HepG2 (cell line): ENCODE results near the gene CDH1. TPM values are rescaled to one million over a fixed set of nuclear protein-coding genes. Genes with fewer than 3 reads are reported as not detected.
A peak's percentile ranks its signal among the peaks of the same experiment; 100 is the strongest.

ENCODE experiments used
- CCAR2 ChIP-seq: fragments of 200-400 bp; formaldehyde crosslinking; optimal IDR thresholded peaks from 2 replicates; pipeline ENCODE3; 2018; ENCODE audit warnings: low read depth, mild to moderate bottlenecking, low read length, moderate library complexity
- EED ChIP-seq: sonication (generic); formaldehyde crosslinking; IDR thresholded peaks from 2 replicates; pipeline ENCODE4 v1.5.0; 2020; ENCODE audit warnings: mild to moderate bottlenecking, missing genetic modification reagents
- ERF ChIP-seq: IDR thresholded peaks from 2 replicates; pipeline ENCODE4 v1.6.1; 2018; ENCODE audit warnings: missing biosample characterization, missing genetic modification reagents
- FOXP1 ChIP-seq, 2 experiments: fragments of 450-650 bp in 1 of 2; IDR thresholded peaks; 2 replicates each; pipeline ENCODE4 v1.6.1; 2017 to 2018; ENCODE audit warnings: antibody characterized with exemption in 1 of 2
- HHEX ChIP-seq: IDR thresholded peaks from 2 replicates; pipeline ENCODE4 v1.6.1; 2016; ENCODE audit warnings: control low read depth
- MEF2D ChIP-seq: sonication (generic); formaldehyde crosslinking; IDR thresholded peaks from 2 replicates; pipeline ENCODE4 v1.5.1; 2020; ENCODE audit warnings: mild to moderate bottlenecking, missing genetic modification reagents
- MEIS2 ChIP-seq: sonication (generic); formaldehyde crosslinking; IDR thresholded peaks from 2 replicates; pipeline ENCODE4 v1.9.0; 2021; ENCODE audit warnings: mild to moderate bottlenecking, missing genetic modification reagents
- NPAS2 ChIP-seq: sonication (generic); formaldehyde crosslinking; IDR thresholded peaks from 2 replicates; pipeline ENCODE4 v1.8.0; 2022; ENCODE audit warnings: mild to moderate bottlenecking, missing genetic modification reagents, borderline replicate concordance
- PCBP1 ChIP-seq: fragments of 200-400 bp; formaldehyde crosslinking; IDR thresholded peaks from 2 replicates; pipeline ENCODE4 v1.6.1; 2017; ENCODE audit warnings: mild to moderate bottlenecking, low read depth, low read length, borderline replicate concordance
- RBM22 ChIP-seq: fragments of 200-400 bp; formaldehyde crosslinking; optimal IDR thresholded peaks from 2 replicates; pipeline ENCODE3; 2017; ENCODE audit warnings: mild to moderate bottlenecking, low read length, moderate library complexity
- RCOR2 ChIP-seq: IDR thresholded peaks from 2 replicates; pipeline ENCODE4 v1.6.1; 2016; ENCODE audit warnings: missing biosample characterization, missing genetic modification reagents
- SAP130 ChIP-seq: IDR thresholded peaks from 2 replicates; pipeline ENCODE4 v1.6.1; 2016; ENCODE audit warnings: low read depth
- TARDBP ChIP-seq: sonication (generic); formaldehyde crosslinking; IDR thresholded peaks from 2 replicates; pipeline ENCODE4 v1.8.0; 2022; ENCODE audit warnings: mild to moderate bottlenecking, missing genetic modification reagents
- THAP11 ChIP-seq: IDR thresholded peaks from 2 replicates; pipeline ENCODE4 v1.6.1; 2016; ENCODE audit warnings: missing biosample characterization, missing genetic modification reagents
- ZNF24 ChIP-seq: fragments of 450-650 bp; IDR thresholded peaks from 2 replicates; pipeline ENCODE4 v1.6.1; 2017; ENCODE audit warnings: antibody characterized with exemption, mild to moderate bottlenecking
- ZNF607 ChIP-seq: sonication (generic); formaldehyde crosslinking; IDR thresholded peaks from 2 replicates; pipeline ENCODE4 v1.5.1; 2020; ENCODE audit warnings: missing genetic modification reagents, mild to moderate bottlenecking, borderline replicate concordance
- ZNF644 ChIP-seq: IDR thresholded peaks from 2 replicates; pipeline ENCODE4 v1.6.1; 2016; ENCODE audit warnings: low read depth
- ZNF724P ChIP-seq: sonication (generic); formaldehyde crosslinking; IDR thresholded peaks from 2 replicates; pipeline ENCODE4 v1.8.0; 2022; ENCODE audit warnings: missing genetic modification reagents, borderline replicate concordance
- polyA plus RNA-seq, 8 experiments: library from polyadenylated mRNA; depleted of rRNA in 3 of 8; stranded (reverse) in 7 of 8; unstranded in 1 of 8; fragments of >200 nt; fragmentation: Illumina TruSeq in 4 of 8; extraction: Trizol in 4 of 8; gene quantifications; 2 replicates each; pipeline versions ENCODE4 v1.2.1 to v1.2.3, GENCODE V29; 2011 to 2016; ENCODE audit warnings: low read depth in 4 of 8, missing spikeins in 1 of 8, mixed read lengths in 1 of 8; ENCODE audit not compliant: insufficient read depth in 1 of 8
- total RNA-seq, 5 experiments: library from RNA; depleted of rRNA; stranded (reverse); fragments of >200 nt; fragmentation: Illumina TruSeq; extraction: Trizol; gene quantifications; 2 replicates each; pipeline ENCODE4 v1.2.3, GENCODE V29; 2016; ENCODE audit warnings: low read depth in 1 of 5
- TF ChIP-seq, protein P1 (sequence below): sonication (generic); formaldehyde crosslinking; IDR thresholded peaks from 2 replicates; pipeline ENCODE4 v1.5.0; 2020; ENCODE audit warnings: mild to moderate bottlenecking, missing genetic modification reagents
- TF ChIP-seq, protein P2 (sequence below): IDR thresholded peaks from 2 replicates; pipeline ENCODE4 v1.6.1; 2016
- TF ChIP-seq, protein P3 (sequence below): sonication (generic); formaldehyde crosslinking; IDR thresholded peaks from 2 replicates; pipeline ENCODE4 v1.4.0; 2020; ENCODE audit warnings: missing genetic modification reagents
- TF ChIP-seq, protein P4 (sequence below): sonication (generic); formaldehyde crosslinking; IDR thresholded peaks from 2 replicates; pipeline ENCODE4 v1.5.0; 2020; ENCODE audit warnings: missing genetic modification reagents

CDH1 gene
- total and polyA plus RNA-seq, 2 of the 13 experiments (the other 11 are each of a cell fraction or from before 2014, with no cell fraction given) = 0.95 to 9.8 TPM

DNA sequence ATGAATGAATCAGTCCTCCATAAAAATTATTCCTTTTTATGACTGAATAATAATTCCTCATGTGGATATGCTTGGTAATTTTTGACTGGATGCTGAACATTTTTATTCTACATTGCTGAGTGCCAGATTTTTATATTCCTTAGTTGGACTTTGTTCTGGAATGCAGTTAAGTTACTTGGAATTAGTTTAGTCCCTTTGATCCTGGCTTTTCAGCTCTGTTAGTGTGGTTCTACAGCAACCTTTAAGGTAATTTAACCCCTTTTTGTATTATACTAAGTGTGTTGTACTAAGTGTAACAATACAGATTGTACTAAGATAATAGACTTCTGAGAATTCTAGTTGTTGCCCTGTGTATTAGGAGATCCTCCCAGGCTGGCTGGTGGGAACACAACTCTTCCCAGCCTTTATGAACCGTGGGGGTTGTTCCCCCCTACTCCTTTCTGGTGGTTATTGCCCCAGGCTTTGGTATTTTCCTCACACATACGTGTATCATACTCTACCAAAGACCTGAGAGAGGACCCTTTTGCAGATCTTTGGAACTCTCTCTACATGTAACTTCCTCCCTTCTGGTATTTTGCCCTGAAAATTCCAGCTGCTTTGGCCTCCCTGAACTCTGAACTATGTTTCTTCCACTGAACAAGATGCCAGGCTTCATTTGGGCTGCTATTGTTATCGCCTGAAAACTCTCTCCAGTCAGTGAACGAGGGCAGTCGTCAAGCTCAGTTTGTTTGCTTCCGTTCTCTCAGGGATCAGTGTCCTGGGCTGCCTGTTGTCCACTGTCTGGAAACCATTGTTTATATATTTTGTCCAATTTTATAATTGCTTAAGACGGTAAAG lies 136.8 kb downstream of the CDH1 start (continued):
- TF ChIP-seq TARDBP (CRISPR knock-in tag) (no peak), PCBP1 (no peak), MEF2D (CRISPR knock-in tag) (no peak), EED (no peak), ERF (CRISPR knock-in tag) (0 out of 2 replicates have a peak, but pooled peaks have one; percentile 23), SAP130 (CRISPR knock-in tag) (peak; percentile 42; the same call in 1 of the 2 replicates), NPAS2 (CRISPR knock-in tag) (no peak), RBM22 (no peak), ZNF724P (CRISPR knock-in tag) (no peak), ZNF644 (CRISPR knock-in tag) (no peak), HHEX (CRISPR knock-in tag) (no peak), MEIS2 (CRISPR knock-in tag) (no peak), ZNF607 (CRISPR knock-in tag) (no peak), RCOR2 (peak; percentile 33; the same call in 1 of the 2 replicates), CCAR2 (no peak), FOXP1 (IDR thresholded peaks at IDR 0.05) (no peak), FOXP1 (CRISPR knock-in tag; IDR thresholded peaks at IDR 0.05) (peak; percentile 23; the same call in 1 of the 2 replicates), THAP11 (CRISPR knock-in tag) (no peak), ZNF24 (no peak)
- TF ChIP-seq, protein P1, sequence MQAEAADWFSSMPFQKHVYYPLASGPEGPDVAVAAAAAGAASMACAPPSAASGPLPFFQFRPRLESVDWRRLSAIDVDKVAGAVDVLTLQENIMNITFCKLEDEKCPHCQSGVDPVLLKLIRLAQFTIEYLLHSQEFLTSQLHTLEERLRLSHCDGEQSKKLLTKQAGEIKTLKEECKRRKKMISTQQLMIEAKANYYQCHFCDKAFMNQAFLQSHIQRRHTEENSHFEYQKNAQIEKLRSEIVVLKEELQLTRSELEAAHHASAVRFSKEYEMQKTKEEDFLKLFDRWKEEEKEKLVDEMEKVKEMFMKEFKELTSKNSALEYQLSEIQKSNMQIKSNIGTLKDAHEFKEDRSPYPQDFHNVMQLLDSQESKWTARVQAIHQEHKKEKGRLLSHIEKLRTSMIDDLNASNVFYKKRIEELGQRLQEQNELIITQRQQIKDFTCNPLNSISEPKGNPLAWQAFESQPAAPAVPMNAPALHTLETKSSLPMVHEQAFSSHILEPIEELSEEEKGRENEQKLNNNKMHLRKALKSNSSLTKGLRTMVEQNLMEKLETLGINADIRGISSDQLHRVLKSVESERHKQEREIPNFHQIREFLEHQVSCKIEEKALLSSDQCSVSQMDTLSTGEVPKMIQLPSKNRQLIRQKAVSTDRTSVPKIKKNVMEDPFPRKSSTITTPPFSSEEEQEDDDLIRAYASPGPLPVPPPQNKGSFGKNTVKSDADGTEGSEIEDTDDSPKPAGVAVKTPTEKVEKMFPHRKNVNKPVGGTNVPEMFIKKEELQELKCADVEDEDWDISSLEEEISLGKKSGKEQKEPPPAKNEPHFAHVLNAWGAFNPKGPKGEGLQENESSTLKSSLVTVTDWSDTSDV = no peak
- TF ChIP-seq, protein P2, sequence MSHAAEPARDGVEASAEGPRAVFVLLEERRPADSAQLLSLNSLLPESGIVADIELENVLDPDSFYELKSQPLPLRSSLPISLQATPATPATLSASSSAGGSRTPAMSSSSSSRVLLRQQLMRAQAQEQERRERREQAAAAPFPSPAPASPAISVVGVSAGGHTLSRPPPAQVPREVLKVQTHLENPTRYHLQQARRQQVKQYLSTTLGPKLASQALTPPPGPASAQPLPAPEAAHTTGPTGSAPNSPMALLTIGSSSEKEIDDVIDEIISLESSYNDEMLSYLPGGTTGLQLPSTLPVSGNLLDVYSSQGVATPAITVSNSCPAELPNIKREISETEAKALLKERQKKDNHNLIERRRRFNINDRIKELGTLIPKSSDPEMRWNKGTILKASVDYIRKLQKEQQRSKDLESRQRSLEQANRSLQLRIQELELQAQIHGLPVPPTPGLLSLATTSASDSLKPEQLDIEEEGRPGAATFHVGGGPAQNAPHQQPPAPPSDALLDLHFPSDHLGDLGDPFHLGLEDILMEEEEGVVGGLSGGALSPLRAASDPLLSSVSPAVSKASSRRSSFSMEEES = no peak
- TF ChIP-seq, protein P3, sequence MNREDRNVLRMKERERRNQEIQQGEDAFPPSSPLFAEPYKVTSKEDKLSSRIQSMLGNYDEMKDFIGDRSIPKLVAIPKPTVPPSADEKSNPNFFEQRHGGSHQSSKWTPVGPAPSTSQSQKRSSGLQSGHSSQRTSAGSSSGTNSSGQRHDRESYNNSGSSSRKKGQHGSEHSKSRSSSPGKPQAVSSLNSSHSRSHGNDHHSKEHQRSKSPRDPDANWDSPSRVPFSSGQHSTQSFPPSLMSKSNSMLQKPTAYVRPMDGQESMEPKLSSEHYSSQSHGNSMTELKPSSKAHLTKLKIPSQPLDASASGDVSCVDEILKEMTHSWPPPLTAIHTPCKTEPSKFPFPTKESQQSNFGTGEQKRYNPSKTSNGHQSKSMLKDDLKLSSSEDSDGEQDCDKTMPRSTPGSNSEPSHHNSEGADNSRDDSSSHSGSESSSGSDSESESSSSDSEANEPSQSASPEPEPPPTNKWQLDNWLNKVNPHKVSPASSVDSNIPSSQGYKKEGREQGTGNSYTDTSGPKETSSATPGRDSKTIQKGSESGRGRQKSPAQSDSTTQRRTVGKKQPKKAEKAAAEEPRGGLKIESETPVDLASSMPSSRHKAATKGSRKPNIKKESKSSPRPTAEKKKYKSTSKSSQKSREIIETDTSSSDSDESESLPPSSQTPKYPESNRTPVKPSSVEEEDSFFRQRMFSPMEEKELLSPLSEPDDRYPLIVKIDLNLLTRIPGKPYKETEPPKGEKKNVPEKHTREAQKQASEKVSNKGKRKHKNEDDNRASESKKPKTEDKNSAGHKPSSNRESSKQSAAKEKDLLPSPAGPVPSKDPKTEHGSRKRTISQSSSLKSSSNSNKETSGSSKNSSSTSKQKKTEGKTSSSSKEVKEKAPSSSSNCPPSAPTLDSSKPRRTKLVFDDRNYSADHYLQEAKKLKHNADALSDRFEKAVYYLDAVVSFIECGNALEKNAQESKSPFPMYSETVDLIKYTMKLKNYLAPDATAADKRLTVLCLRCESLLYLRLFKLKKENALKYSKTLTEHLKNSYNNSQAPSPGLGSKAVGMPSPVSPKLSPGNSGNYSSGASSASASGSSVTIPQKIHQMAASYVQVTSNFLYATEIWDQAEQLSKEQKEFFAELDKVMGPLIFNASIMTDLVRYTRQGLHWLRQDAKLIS (CRISPR knock-in tag) = no peak
- TF ChIP-seq, protein P4, sequence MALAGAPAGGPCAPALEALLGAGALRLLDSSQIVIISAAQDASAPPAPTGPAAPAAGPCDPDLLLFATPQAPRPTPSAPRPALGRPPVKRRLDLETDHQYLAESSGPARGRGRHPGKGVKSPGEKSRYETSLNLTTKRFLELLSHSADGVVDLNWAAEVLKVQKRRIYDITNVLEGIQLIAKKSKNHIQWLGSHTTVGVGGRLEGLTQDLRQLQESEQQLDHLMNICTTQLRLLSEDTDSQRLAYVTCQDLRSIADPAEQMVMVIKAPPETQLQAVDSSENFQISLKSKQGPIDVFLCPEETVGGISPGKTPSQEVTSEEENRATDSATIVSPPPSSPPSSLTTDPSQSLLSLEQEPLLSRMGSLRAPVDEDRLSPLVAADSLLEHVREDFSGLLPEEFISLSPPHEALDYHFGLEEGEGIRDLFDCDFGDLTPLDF (CRISPR knock-in tag) = no peak
